CD4-positive, alpha-beta T cell treated with Interleukin-4 for 1 hour (primary cell): ENCODE measurements around the gene EGF.
"Not testable (repeated sequence)": the region's sequence is repeated elsewhere in the genome, so short reads cannot be mapped to it uniquely, and the experiment has no call there.

Experiments used
- DNase-seq, 2 donors: peaks; one replicate each; pipeline ENCODE4 v3.0.0-alpha.2; 2020 to 2022

EGF gene

DNA sequence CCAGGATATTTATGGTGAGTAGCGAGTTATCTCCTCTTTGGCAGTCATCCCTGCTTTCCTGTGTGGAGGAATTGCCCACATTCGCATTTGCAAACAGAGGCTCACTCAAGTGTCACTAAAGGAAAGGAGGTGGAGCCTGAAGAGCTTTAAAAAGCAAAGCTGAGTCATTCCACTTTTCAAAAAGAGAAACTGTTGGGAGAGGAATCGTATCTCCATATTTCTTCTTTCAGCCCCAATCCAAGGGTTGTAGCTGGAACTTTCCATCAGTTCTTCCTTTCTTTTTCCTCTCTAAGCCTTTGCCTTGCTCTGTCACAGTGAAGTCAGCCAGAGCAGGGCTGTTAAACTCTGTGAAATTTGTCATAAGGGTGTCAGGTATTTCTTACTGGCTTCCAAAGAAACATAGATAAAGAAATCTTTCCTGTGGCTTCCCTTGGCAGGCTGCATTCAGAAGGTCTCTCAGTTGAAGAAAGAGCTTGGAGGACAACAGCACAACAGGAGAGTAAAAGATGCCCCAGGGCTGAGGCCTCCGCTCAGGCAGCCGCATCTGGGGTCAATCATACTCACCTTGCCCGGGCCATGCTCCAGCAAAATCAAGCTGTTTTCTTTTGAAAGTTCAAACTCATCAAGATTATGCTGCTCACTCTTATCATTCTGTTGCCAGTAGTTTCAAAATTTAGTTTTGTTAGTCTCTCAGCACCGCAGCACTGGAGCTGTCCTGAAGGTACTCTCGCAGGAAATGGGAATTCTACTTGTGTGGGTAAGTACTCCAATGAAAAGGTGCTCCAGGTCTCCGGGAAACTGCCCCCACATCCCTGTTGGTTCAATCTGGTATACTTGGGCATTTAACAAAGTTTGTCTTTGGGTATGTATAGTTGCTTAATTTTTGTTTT is at the start of gene EGF:
Gene EGF, plus strand, starts transcription at position 178 of the 890 bp plus-strand sequence. Its CDS starts 453 bp downstream, at position 631.
- no peak for DNase-seq

DNA sequence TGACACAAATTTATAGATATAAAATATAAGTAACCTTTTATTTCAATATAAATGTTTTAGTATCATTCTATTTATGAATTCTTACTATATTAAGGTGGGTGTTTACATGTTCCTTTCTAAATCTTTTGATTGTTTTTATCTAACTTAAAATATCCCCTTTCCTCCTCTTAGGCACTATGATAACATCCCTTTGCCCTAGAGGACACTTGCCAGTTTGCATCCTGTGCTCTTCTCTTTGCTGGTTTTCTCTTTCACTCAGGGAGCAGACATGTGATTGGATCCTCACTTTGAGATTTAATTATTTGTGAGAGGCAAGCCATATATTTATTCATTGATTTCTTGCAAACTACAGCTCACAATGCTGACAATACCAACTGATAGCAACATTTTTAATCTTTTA is 48.5 kb upstream of the EGF start:
- no peak for DNase-seq

- no peak for DNase-seq
These were observed 42.6 kb upstream of the EGF start for GRCh38 chr4:109870061-109870460.

GRCh38 chr4:109872065-109872464 is 40.6 kb upstream of the EGF start:
- no peak for DNase-seq

DNA sequence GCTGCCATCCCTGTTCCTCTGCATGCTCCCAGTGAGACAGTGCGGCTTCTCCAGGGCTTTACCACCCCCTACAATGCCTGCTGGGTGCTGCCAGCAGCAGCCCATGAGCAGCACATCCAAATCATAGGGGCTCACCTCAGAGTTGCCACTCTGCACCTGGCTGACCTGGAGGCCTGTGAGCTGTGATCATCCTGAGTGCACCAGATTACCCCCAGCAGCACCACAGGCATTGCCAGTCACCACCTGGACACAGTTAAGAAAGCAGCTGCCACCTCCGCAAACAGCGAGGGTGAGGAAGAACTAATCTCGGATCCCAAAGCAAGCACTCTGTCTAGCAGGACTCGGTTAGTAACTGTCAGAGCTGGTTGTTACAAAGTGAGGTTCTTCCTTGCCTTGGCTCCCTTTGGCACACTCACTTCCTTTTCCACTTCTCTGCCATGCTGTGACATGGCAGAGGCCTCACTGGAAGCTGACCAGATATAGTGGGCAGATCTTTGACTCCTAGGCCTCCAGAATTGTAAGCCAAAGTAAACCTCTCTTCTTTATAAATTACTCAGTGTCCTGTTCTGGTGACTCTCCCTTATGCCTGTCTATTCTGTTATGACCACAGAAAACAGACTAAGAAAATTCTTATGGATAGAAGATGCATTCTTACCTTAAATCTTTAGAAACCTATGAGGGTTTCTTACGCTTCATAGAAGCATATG is 39.6 kb upstream of the EGF start:
- no peak for DNase-seq

- no peak for DNase-seq
These were observed 38.7 kb upstream of the EGF start for GRCh38 chr4:109873791-109874514.

- no peak for DNase-seq
These were observed 37.6 kb upstream of the EGF start for GRCh38 chr4:109875106-109875505.

GRCh38 chr4:109875553-109875952 is 37.1 kb upstream of the EGF start:
- DNase-seq, result not testable (repeated sequence)

- no peak for DNase-seq
These were observed 35.9 kb upstream of the EGF start for GRCh38 chr4:109876634-109877265.

GRCh38 chr4:109877400-109877799 is 35.3 kb upstream of the EGF start:
- DNase-seq, result no peak

- DNase-seq, result no peak
These were observed 34.3 kb upstream of the EGF start for GRCh38 chr4:109878355-109878754.

GRCh38 chr4:109879081-109879480 is 33.6 kb upstream of the EGF start:
- DNase-seq, result no peak

- no peak for DNase-seq
These were observed 32.9 kb upstream of the EGF start for GRCh38 chr4:109879636-109880314.

GRCh38 chr4:109886303-109886702 is 26.4 kb upstream of the EGF start:
- no peak for DNase-seq

- no peak for DNase-seq
These were observed 25.6 kb upstream of the EGF start for GRCh38 chr4:109887071-109887470.

DNA sequence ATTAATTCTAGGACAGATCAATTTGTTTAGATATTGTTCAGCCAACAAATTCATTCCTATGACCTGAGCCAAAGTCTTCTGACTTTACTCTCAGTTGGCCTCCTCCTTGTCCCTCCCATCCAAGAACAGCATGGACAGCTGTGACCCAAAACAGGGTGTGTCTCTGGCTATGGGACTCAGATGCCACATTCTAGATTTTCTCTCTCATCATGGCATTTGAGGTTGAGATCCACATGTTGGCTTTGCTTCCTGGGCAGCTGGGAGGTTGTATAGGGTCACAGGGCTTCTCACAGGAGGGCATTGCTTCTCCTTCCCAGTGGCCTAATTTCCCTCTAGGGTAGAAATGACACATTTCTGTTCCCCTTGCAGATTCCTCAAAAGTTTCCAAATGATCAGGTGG is 22.6 kb upstream of the EGF start:
- DNase-seq, result no peak

- no peak for DNase-seq
These were observed 10.0 kb upstream of the EGF start for GRCh38 chr4:109902559-109903251.

DNA sequence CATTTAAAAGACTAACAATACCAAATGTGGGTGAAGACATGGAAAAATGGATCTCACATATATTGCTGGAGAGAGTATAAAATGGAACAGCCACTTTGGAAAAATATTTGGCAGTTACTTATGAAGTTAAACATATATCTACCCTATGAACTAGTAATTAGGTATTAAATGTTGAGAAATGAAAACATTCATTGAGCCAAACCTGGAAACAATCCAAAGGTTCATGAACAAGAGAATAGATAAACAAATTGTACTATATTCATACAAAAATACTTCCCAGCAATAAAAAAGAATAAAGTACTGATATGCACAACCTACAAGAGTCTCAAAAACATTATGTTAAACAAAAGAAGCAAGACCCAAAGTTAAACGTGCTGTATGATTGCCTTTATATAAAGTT is 4.0 kb upstream of the EGF start:
- no peak for DNase-seq

GRCh38 chr4:109910256-109910655 is 2.4 kb upstream of the EGF start:
- DNase-seq, result no peak

GRCh38 chr4:109913596-109914241 is 1.0 kb downstream of the EGF start:
- DNase-seq, result no peak

DNA sequence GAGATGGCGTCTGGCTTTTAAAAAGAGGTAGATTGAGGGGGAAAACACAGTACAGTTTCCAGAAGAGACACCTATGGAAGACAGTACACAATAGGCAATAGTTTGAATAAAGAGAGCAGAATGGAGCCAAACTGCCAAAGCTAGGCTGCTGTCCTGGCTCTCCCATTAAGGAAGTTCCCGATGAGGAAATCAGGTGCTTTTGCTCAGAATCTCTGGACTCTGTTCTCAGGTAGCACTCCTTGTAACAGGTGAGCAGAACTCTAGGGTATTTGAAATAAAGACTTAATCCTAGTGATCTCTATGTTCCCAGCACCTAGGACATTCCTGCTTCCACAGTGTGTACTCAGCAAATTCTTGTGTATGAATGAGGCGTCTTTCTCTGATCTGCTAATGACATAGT is 1.6 kb downstream of the EGF start:
- no peak for DNase-seq
